DMS 273 (cell line): ENCODE measurements around the gene GFOD2.
A peak's percentile ranks its signal among the peaks of the same experiment; 100 is the strongest.
"Not testable (repeated sequence)": the region's sequence is repeated elsewhere in the genome, so short reads cannot be mapped to it uniquely, and the experiment has no call there.

Experiments
- DNase-seq: peaks from one replicate; lab custom pipeline; 2025; ENCODE audit not compliant: unreplicated experiment; lab: John Stamatoyannopoulos, UW

Gene GFOD2

GRCh38 chr16:67719048-67719777 is at the start of gene GFOD2:
GFOD2 (minus strand) TSS chr16:67719316; CDS start chr16:67685715, 33,601 bp downstream.
- DNase-seq = peak; percentile 98

GRCh38 chr16:67767953-67768352 is 48.8 kb upstream of the GFOD2 start:
- DNase-seq = peak; percentile 57

GRCh38 chr16:67766291-67766690 is 47.2 kb upstream of the GFOD2 start:
- DNase-seq = peak; percentile 27

- no peak for DNase-seq
Measured at GRCh38 chr16:67764158-67764667, 45.1 kb upstream of the GFOD2 start.

GRCh38 chr16:67763066-67763465 is 44.0 kb upstream of the GFOD2 start:
- DNase-seq = no peak

GRCh38 chr16:67762385-67762784 is 43.3 kb upstream of the GFOD2 start:
- no peak for DNase-seq

- no peak for DNase-seq
Measured at GRCh38 chr16:67761924-67762323, 42.8 kb upstream of the GFOD2 start.

- no peak for DNase-seq
Measured at GRCh38 chr16:67760956-67761230, 41.8 kb upstream of the GFOD2 start.

GRCh38 chr16:67760206-67760955 is 41.3 kb upstream of the GFOD2 start:
- no peak for DNase-seq

- DNase-seq = no peak
Measured at GRCh38 chr16:67758966-67759365, 39.9 kb upstream of the GFOD2 start.

- no peak for DNase-seq
Measured at GRCh38 chr16:67758006-67758405, 38.9 kb upstream of the GFOD2 start.

GRCh38 chr16:67752641-67753040 is 33.5 kb upstream of the GFOD2 start:
- DNase-seq = no peak

- not testable (repeated sequence) for DNase-seq
Measured at GRCh38 chr16:67751331-67751730, 32.2 kb upstream of the GFOD2 start.

- DNase-seq = no peak
Measured at GRCh38 chr16:67750466-67750865, 31.4 kb upstream of the GFOD2 start.

GRCh38 chr16:67749436-67750078 is 30.4 kb upstream of the GFOD2 start:
- no peak for DNase-seq

GRCh38 chr16:67748834-67749233 is 29.7 kb upstream of the GFOD2 start:
- no peak for DNase-seq

- DNase-seq = no peak
Measured at GRCh38 chr16:67746846-67747245, 27.7 kb upstream of the GFOD2 start.

- no peak for DNase-seq
Measured at GRCh38 chr16:67741118-67741517, 22.0 kb upstream of the GFOD2 start.

GRCh38 chr16:67740391-67740790 is 21.3 kb upstream of the GFOD2 start:
- no peak for DNase-seq

- no peak for DNase-seq
Measured at GRCh38 chr16:67736858-67737257, 17.7 kb upstream of the GFOD2 start.

GRCh38 chr16:67734731-67735201 is 15.7 kb upstream of the GFOD2 start:
- DNase-seq = no peak
